Measurements from ENCODE around the gene STAU1.
"Not testable (repeated sequence)": the region's sequence is repeated elsewhere in the genome, so short reads cannot be mapped to it uniquely, and the experiment has no call there.

The STAU1 gene

GRCh38 chr20:49225896-49226295 lies 37.8 kb upstream of the STAU1 start:
- Histone ChIP-seq H3K4me3 (no peak overlapping the region), H3K27ac (no peak overlapping the region), H3K27me3 (no peaks in the 10 kb centered on the region), H3K4me1 (peaks cover 0 to 4% (median under 1%) of the 10 kb centered on the region in 4 donors), H3K9me3 (no peaks in the 10 kb centered on the region), H3K36me3 (peaks cover 76 to 98% (median 84%) of the 10 kb centered on the region in 3 donors)
- intact Hi-C loops (cut with DNase I; ENCODE audit: low total_unique reads) = no loop called here
- DNase-seq = no peak
- TF ChIP-seq, protein P1, sequence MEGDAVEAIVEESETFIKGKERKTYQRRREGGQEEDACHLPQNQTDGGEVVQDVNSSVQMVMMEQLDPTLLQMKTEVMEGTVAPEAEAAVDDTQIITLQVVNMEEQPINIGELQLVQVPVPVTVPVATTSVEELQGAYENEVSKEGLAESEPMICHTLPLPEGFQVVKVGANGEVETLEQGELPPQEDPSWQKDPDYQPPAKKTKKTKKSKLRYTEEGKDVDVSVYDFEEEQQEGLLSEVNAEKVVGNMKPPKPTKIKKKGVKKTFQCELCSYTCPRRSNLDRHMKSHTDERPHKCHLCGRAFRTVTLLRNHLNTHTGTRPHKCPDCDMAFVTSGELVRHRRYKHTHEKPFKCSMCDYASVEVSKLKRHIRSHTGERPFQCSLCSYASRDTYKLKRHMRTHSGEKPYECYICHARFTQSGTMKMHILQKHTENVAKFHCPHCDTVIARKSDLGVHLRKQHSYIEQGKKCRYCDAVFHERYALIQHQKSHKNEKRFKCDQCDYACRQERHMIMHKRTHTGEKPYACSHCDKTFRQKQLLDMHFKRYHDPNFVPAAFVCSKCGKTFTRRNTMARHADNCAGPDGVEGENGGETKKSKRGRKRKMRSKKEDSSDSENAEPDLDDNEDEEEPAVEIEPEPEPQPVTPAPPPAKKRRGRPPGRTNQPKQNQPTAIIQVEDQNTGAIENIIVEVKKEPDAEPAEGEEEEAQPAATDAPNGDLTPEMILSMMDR (IDR thresholded peaks at IDR 0.05) = no peak

DNA sequence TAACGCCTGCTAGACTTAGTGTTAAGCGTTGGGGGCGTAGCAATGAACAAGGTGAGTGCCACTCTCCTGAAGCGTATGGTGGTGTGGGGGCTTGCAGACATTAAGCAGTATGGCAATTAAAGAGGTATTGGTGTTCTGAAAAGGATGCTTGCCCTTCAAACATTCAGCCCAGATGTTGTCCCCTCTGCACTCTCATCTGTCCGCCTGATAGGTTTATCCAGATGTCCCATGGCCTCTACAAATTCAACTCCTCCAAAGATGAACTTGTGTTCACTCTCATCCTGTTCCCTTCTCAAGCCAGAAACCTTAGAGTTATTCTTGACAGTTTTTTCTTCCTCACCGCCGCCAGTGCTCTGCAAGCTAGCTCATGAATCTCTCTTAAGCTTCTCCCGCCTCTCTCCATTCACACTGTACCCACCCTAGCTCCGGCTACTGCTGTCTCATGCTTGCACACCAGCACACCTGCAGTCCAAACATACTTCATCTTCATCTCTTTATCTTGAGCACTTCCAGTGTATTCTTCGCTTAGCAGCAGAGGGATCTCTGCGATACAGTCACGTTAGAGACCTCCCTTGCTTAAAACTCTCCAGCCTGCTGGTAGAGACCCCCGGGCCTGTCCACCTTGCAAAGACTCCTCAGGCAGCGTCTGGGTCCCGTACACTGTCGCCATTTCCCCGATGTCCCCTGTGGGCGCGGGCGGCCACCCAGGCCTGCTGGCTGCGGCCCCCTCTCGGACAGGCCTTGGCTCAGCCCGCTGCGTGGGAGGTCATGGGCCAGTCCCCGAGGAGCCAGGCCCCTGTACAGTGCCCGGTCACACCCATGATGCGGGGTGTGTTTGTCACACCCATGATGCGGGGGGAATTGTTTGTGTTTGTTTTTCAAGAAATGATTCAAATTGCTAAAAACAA lies 32.0 kb upstream of the STAU1 start:
- peak overlapping the region; percentile 71 to 74 for H3K4me3 ChIP-seq
- TF ChIP-seq, protein P1 (IDR thresholded peaks at IDR 0.05) = no peak
- peaks cover 33 to 43% (median 36%) of the 10 kb centered on the region in 3 donors for H3K36me3 ChIP-seq
- intact Hi-C loops (cut with DNase I; ENCODE audit: low total_unique reads) = no loop called here
- H3K27ac ChIP-seq = peak overlapping the region; percentile 85
- H3K27me3 ChIP-seq = no peaks in the 10 kb centered on the region
- no peaks in the 10 kb centered on the region for H3K9me3 ChIP-seq
- peaks cover 0 to 20% (median 15%) of the 10 kb centered on the region in 4 donors for H3K4me1 ChIP-seq
- DNase-seq = no peak

- Histone ChIP-seq H3K27ac (peak within 1 kb of the TSS; percentile 85), H3K9me3 (no peaks in the 10 kb centered on the region), H3K4me1 (peaks cover 0 to 20% (median 15%) of the 10 kb centered on the region in 4 donors), H3K4me3 (peak within 1 kb of the TSS; percentile 71 to 74), H3K27me3 (no peaks in the 10 kb centered on the region), H3K36me3 (peaks cover 24 to 35% (median 28%) of the 10 kb centered on the region in 3 donors)
- intact Hi-C loops (cut with DNase I; ENCODE audit: low total_unique reads) = no loop called here
- TF ChIP-seq, protein P1 (IDR thresholded peaks at IDR 0.05) = peak in 1 of 2 experiments; percentile 8
- peak; percentile 96 to 99 for DNase-seq
These were observed 31.2 kb upstream of the STAU1 start, which contains the start of gene DDX27 for GRCh38 chr20:49219091-49219923. Gene DDX27, plus strand, starts transcription at chr20:49219416. Its CDS starts 33 bp downstream, at chr20:49219449.

- intact Hi-C loops (cut with DNase I; ENCODE audit: low total_unique reads); H3K9me3 ChIP-seq; H3K27me3 ChIP-seq: not testable (repeated sequence)
- H3K27ac ChIP-seq = peak overlapping the region; percentile 11 to 85
- H3K36me3 ChIP-seq = peaks cover 18 to 29% (median 22%) of the 10 kb centered on the region in 3 donors
- H3K4me1 ChIP-seq = peaks cover 0 to 20% (median 15%) of the 10 kb centered on the region in 4 donors
- DNase-seq = peak in 1 of 2 donors; percentile 68
- peak overlapping the region; percentile 71 to 74 for H3K4me3 ChIP-seq
These were observed 30.6 kb upstream of the STAU1 start for GRCh38 chr20:49218739-49219090.

- intact Hi-C loops (cut with DNase I; ENCODE audit: low total_unique reads) = loop anchor here (2.0 kb wide), 1 partner anchor 84 kb away; no protein-coding TSS in a partner anchor
These were observed 29.0 kb upstream of the STAU1 start for GRCh38 chr20:49216991-49217578.

More at GRCh38 chr20:49216991-49217578, 29.0 kb upstream of the STAU1 start:
- H3K4me3 ChIP-seq = no peak overlapping the region
- H3K36me3 ChIP-seq = peaks cover 2 to 12% (median 5%) of the 10 kb centered on the region in 3 donors
- H3K27me3 ChIP-seq = no peaks in the 10 kb centered on the region
- H3K27ac ChIP-seq = peak overlapping the region in 1 of 2 donors; percentile 40
- TF ChIP-seq, protein P1 (IDR thresholded peaks at IDR 0.05) = peak; percentile 83 to 93
- no peaks in the 10 kb centered on the region for H3K9me3 ChIP-seq
- DNase-seq = peak; percentile 94 to 97
- H3K4me1 ChIP-seq = peaks cover 0 to 20% (median 15%) of the 10 kb centered on the region in 4 donors

Measured in tibial artery (tissue), 4 donors.